Hematopoietic multipotent progenitor cell treated with erythropoietin and hydrocortisone succinate and interleukin-3 and kit ligand, for 15 days (in vitro differentiated cells): ENCODE measurements around the gene CGREF1.
"Not testable (repeated sequence)": the region's sequence is repeated elsewhere in the genome, so short reads cannot be mapped to it uniquely, and the experiment has no call there.

Experiments used
- DNase-seq: peaks from one replicate; pipeline ENCODE4 v3.0.0-alpha.2; 2015; ENCODE audit warnings: low spot score

The CGREF1 gene

DNA sequence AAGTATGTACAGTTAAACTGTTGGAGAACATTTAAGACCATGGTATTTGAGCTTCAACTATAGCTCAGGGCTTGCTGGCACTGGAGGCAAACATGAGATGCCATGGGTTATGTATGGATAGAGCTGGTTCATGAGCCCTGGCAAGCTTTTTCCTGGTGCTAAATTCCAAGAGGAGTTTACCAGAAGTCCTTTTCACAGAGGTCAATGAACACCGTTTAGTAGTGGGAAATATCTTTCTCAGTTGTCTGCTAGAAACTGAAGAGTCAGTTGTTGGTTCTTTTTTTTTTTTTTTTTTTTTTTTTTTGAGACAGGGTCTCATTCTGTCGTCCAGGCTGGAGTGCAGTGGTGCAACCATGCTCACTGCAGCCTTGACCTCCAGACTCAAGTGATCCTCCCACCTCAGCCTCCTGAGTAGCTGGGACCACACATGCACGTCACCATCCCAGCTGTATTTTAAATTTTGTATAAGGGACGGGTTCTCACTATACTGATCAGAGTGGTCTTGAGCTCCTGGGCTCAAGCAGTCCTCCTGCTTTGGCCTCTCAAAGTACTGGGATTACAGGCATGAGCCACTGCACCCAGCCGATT, 31.0 kb downstream of the CGREF1 start:
- DNase-seq: no peak

DNA sequence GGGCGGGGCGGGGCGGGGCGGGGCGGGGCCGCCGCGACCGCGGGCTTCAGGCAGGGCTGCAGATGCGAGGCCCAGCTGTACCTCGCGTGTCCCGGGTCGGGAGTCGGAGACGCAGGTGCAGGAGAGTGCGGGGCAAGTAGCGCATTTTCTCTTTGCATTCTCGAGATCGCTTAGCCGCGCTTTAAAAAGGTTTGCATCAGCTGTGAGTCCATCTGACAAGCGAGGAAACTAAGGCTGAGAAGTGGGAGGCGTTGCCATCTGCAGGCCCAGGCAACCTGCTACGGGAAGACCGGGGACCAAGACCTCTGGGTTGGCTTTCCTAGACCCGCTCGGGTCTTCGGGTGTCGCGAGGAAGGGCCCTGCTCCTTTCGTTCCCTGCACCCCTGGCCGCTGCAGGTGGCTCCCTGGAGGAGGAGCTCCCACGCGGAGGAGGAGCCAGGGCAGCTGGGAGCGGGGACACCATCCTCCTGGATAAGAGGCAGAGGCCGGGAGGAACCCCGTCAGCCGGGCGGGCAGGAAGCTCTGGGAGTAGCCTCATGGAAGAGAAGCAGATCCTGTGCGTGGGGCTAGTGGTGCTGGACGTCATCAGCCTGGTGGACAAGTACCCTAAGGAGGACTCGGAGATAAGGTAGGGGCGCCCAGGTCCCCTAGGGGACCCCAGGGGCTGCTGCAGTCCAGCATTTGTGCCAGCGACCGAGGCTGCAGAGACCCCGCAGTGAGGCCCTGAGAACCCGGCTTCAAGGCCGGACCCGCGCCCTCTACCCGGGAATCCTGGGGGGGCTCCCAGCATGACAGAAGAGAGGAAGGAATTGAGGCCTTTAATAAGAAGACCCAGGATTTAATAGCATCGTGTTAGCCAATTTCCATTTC, 32.0 kb downstream of the CGREF1 start, which contains the start of gene KHK:
TSS of gene KHK (plus strand) at position 49 of the 870 bp plus-strand sequence. CDS start at position 537, 488 bp downstream.
- DNase-seq: no peak

DNA sequence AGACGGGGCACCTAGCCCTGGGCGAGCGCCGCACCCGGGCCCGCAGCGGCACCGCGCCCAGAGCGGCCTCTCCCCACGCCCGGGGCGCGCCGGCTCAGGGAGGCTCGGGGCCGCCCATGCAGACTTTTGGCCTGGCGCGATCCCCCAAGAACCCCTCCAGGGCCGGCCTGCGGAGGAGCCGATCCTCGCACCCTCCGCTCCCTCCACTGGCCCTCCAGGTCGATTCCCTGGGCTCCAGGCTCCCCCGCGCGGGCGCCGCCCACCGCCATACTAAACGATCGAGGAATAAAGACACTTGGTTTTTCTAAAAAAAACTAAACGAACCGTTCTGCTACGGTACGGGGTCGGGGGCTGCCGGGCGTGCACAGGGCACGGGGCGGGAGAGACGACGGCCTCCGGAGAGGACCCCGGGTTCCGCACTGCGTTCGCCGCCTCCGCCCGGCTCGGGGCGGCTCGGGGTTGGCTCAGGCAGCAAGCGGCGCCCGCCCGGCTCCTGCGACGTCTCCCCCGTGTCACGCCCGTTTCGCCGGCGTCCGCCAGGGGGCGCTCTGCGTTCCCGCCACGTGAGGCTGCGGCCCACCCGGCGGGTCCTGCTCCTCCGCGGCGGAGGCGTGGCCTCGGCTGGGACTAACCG, 32.7 kb downstream of the CGREF1 start:
- peak; percentile 92 for DNase-seq

DNA sequence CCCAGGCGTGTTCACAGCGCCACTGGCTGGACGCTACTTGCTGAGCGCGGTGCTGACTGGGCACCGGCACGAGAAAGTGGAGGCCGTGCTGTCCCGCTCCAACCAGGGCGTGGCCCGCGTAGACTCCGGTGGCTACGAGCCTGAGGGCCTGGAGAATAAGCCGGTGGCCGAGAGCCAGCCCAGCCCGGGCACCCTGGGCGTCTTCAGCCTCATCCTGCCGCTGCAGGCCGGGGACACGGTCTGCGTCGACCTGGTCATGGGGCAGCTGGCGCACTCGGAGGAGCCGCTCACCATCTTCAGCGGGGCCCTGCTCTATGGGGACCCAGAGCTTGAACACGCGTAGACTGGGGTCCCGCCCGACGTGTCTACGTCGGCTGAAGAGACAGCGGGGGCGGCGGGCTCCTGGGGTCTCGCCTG, 33.2 kb downstream of the CGREF1 start:
- peak; percentile 53 for DNase-seq

DNA sequence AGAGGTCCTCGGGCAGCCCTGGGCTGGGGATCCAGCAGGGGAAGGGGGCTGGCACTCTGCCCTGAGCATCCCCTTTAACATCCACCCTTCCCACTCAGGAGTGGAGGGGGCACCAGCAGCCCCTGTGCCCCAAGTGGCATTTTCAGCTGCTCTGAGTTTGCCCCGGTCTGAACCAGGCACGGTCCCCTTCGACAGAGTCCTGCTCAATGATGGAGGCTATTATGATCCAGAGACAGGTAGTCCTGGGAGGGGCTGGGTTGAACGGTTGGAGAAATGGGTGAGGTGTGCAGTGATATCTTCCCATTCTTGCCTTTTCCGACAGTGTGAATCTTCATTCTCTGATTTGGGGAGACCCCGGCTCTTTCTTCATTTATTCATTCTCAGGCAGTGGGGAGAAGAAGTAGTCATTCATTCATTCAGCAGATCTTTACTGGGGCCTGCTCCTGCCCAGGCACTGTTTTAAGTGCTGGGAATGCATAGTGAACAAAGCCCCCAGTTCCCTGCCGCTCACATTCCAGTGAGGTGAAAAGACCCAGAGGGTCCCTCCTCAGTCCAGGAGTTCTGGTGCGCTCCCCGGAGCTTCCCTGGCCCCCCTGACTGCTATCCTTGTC, 33.8 kb downstream of the CGREF1 start:
- DNase-seq: no peak

DNA sequence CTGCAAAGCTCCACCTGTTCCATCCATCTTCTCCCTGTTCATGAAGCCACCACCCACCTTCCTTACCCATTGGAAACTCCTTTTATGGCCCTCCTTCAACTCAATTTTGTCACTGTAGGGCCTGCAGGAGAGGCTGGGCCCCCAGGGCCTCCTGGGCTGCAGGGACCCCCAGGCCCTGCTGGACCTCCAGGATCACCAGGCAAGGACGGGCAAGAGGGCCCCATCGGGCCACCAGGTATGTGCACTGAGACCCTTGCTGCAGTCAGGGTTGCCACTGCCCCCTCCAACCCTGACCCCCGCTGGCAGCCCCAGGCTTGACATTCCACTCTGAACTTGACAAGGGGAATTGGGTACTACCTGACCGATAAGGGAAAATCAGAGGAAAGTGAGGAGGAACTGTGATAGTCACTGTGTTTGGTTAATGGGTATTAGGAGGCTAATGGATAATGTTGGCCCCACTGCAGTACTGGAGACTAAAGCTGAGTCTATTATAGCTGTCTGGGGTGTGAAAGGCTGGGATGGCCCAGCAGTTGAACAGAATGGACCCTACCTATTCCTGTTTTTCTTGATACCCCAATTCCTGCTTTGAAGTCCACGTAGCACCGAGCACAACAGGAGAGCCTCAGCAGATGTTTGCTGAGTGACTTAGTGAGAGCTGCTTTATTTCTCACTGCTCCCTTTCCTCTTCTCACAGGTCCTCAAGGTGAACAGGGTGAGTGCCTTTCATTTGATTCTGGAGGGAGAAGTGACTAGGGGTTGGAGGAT, 34.4 kb downstream of the CGREF1 start:
- no peak for DNase-seq

DNA sequence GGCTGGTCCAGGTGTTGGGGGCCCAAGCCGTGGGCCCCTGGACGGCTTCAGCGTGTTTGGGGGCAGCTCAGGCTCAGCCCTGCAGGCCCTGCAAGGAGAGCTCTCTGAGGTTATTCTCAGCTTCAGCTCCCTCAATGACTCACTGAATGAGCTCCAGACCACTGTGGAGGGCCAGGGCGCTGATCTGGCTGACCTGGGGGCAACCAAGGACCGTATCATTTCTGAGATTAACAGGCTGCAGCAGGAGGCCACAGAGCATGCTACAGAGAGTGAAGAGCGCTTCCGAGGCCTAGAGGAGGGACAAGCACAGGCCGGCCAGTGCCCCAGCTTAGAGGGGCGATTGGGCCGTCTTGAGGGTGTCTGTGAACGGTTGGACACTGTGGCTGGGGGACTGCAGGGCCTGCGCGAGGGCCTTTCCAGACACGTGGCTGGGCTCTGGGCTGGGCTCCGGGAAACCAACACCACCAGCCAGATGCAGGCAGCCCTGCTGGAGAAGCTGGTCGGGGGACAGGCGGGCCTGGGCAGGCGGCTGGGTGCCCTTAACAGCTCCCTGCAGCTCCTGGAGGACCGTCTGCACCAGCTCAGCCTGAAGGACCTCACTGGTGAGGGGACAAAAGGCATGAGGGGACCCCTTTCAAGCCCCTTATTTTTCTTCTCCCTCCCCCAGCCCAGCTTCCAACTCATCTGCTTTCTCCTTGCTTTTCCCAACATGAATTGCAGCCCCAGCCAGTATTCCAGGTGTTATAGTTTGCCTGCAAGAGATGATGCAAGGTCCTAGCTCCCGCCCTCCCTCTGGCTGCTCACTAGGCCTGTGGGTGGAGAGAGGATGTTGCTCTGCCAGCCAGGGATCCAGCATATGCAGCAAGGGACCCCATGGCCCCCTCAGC, 35.3 kb downstream of the CGREF1 start:
- DNase-seq: no peak

DNA sequence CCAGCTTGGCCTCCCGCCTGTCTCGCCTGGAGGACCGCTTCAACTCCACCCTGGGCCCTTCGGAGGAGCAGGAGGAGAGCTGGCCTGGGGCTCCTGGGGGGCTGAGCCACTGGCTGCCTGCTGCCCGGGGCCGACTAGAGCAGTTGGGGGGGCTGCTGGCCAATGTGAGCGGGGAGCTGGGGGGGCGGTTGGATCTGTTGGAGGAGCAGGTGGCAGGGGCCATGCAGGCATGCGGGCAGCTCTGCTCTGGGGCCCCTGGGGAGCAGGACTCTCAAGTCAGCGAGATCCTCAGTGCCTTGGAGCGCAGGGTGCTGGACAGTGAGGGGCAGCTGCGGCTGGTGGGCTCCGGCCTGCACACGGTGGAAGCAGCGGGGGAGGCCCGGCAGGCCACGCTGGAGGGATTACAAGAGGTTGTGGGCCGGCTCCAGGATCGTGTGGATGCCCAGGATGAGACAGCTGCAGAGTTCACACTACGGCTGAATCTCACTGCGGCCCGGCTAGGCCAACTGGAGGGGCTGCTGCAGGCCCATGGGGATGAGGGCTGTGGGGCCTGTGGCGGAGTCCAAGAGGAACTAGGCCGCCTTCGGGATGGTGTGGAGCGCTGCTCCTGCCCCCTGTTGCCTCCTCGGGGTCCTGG, 36.0 kb downstream of the CGREF1 start:
- DNase-seq: no peak

DNA sequence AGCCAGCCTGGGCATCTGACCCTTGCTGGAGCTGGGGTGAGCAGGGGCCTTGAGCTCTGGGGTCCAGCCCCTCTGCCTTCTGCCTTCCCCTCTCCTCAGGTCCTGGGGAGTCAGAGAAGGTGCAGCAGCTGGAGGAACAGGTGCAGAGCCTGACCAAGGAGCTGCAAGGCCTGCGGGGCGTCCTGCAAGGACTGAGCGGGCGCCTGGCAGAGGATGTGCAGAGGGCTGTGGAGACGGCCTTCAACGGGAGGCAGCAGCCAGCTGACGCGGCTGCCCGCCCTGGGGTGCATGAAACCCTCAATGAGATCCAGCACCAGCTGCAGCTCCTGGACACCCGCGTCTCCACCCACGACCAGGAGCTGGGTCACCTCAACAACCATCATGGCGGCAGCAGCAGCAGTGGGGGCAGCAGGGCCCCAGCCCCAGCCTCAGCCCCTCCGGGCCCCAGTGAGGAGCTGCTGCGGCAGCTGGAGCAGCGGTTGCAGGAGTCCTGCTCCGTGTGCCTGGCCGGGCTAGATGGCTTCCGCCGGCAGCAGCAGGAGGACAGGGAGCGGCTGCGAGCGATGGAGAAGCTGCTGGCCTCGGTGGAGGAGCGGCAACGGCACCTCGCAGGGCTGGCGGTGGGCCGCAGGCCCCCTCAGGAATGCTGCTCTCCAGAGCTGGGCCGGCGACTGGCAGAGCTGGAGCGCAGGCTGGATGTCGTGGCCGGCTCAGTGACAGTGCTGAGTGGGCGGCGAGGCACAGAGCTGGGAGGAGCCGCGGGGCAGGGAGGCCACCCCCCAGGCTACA, 36.8 kb downstream of the CGREF1 start:
- no peak for DNase-seq

DNA sequence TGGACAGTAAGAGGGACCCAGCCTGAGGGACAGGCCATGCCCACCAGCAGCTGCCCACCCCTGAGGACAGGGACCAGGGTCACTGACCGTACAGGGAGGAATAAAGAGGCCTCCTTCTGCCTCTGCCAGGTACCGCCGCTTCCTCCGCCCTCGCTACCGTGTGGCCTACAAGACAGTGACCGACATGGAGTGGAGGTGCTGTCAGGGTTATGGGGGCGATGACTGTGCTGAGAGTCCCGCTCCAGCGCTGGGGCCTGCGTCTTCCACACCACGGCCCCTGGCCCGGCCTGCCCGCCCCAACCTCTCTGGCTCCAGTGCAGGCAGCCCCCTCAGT, 38.4 kb downstream of the CGREF1 start:
- DNase-seq: no peak

DNA sequence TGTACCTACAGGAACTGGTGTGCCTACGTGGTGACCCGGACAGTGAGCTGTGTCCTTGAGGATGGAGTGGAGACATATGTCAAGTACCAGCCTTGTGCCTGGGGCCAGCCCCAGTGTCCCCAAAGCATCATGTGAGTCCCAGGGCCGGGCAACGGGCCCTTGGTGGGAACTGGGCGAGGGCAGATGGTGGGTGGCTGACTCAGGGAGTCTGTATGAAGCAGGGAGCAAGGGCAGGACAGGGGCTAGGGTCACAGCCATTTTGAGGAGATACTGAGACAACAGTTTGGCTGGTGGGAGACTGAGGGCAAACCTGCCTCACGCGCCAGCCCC, 38.8 kb downstream of the CGREF1 start:
- DNase-seq: no peak

DNA sequence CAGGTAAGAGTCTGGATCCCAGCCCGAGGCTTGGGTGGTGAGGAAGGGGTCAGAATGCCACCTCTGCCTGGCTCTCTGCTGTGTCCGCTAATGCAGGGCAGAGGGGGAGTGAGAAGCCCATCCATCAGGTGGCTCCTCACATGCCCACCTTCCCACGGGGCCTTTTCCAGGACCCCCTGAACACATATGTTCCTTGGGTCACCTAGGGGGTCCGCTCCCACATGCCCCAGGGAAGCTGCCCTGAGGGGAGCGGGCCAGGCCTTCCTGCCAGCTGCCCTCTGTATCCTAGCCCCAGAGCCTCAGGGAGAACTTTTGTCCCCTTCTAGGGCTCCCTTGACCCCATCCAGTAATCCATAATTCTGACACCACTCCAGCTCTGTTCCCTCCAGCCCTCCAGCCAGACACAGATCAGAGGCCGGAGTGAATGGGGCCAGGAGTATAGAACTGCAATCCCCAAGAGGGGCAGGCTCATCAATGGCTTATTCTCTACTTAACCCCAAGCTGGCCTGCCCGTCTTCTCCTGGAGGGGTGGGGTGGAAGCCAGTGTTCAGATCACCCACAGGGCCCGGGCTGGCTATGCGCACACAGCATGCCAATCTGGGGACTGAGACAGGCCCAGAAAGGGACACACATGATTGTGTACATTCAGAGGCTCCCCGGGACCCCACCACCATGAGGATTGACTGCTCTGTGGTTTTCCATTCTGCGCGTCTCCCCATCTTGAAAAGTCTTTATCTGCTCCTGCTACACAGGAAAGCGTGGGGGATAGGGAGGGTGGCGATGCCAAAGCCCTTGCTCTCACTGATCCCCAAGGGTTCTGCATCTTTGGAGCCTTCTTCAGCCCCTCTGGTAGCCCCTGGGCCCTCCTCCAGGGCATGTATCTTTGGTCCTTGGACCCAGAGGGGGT, 39.4 kb downstream of the CGREF1 start:
- no peak for DNase-seq

DNA sequence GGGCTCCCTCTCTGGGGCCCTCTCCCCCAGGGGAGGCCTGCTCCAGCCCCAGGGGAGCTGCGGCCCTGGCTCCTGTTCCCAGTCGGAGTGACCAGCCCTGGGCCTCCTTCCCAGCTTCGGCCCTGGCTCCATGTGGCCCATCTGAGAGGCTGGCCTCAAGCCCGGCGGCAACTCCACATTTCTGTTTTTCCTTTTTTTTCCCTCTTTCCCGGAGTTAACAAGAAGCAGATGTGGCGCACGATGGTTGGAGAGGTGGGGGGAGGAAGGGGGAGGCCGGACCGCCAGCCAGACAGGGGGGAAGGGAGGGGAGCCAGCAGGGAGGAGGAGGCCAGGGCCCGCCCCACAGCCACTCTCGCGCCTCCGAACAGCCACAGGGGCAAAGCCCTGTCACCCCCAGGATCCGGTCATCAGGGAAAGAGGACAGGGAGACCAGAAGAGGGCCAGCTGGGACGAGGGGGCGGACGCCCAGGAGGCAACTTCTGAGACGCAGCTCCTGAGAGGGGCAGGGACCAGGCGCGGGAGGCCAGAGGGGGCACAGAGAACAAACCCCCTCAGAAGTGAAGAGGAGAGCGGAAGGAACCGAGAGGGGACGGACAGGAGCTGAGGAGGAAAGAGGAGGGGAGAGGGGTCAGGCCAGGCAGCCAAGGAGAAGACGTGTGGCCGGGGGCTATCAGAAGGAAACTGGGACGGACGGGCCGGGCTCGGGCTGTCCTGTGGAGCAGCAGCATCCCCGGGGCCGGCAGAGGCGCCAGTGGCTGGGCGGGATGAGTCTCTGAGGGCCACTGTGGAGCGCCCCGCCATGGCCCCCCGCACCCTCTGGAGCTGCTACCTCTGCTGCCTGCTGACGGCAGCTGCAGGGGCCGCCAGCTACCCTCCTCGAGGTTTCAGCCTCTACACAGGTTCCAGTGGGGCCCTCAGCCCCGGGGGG, 40.4 kb downstream of the CGREF1 start, which contains the start of gene EMILIN1:
TSS of gene EMILIN1 (plus strand) at position 349 of the 928 bp plus-strand sequence. CDS start at position 800, 451 bp downstream.
- no peak for DNase-seq

DNA sequence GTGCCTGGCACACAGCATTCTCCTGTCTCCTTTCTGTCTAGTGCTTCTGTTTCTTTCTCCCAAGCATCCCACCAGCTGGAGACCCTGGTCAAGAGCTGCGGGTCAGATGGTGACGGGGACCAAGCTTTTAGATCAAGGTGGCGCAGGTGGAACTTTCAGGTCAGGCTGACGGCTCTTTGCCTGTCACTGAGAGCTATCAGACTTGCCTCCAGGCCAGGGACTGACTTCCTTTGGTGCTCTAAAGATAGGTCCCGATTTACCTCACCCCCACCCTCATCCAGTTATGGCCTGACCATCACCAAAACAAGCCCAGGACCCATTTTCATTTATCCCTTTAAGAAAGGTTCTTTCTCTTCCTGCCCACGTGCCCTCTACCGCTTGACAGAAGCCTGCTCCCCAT, 41.7 kb downstream of the CGREF1 start:
- no peak for DNase-seq

DNA sequence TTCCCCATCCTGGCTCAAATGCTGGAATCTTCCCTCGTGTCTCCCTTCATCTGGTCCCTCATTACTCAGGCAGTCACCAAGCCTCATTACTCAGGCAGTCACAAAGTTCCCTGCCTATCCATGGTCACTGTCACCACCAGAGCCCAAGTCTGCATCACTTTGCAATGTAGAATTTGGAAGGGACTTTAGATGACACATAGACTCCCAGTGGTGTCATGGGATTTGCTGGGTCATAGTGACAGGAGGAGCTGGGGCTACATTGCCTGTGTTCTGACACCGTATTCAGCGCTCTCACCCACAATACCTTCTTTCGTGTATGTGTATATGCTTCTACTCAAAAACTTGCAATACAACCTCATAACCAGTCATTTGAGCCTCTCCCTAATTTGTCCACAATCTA, 42.6 kb downstream of the CGREF1 start:
- no peak for DNase-seq

DNA sequence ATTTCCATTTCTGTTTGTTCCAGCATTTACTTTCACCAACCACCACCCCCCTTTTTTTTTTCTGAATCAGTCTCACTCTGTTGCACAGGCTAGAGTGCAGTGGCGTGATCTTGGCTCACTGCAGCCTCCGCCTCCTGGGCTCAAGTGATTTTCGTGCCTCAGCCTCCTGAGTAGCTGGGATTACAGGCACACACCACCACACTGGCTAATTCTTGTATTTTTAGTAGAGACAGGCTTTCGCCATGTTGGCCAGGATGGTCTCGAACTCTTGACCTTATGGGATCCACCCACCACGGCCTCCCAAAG, 43.4 kb downstream of the CGREF1 start:
- not testable (repeated sequence) for DNase-seq

DNA sequence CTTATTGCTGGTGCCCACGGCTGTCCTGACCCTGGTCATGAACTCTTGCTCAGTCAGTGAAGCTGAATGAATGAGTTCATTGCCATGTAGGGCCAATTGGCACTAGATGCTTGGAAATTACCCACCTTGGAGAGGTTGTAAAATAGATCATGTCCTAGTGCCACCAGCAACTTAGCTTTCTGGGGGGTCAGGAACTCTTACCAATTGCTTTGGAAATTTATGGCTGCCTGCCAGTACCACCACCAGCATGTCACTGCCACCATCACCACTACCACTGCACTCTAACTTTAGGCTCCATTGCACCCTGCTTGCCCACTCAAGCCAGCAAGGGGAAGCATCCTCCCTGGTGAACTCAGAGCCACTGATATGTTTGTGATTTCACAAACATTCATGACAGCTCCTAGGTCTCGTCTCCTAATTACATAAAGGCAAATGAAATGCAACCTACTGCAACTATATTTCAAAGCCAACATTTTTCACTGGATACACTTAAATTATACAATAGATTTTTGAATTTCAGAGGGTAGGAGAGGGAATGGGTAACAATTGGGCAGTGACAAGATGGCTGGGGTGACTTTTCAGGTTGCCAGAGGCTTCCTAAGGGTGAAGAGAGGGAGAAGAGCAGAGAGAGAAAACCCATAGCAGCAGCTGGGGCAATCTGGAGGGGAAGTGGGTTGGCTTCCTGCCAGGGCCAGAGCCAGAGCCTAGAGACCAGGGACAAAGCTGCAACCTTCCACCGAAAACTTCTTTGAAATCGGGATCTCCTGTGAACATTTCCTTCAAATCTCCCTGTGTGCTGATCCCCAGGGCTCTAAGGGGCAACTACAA, 44.0 kb downstream of the CGREF1 start:
- no peak for DNase-seq
